Pons (tissue), 1 donor: Measurements from ENCODE around the gene EVA1A.

Experiments used
- DNase-seq: peaks from one replicate; pipeline ENCODE4 v3.0.0-alpha.2; 2016; ENCODE audit warnings: low spot score

Gene EVA1A

DNA sequence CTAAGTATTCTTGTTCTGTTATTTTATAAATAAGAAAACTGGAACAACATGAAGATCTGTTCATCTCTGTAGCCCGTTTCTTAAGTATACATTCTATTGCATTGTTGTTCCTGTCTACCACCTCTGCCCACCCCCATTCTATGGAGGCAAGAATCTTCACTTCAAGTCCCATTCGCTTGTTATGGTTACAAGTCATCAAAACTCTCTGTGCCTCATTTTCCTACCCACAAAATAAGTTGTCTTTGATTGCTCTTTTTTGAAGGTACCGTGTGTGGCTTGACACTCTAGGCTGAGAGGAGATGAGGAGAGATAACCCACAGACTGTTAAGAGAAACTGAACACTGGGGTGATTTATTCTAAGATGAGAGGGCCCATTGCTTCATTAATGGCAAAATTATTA is 2.9 kb upstream of the EVA1A start:
- DNase-seq = no peak

DNA sequence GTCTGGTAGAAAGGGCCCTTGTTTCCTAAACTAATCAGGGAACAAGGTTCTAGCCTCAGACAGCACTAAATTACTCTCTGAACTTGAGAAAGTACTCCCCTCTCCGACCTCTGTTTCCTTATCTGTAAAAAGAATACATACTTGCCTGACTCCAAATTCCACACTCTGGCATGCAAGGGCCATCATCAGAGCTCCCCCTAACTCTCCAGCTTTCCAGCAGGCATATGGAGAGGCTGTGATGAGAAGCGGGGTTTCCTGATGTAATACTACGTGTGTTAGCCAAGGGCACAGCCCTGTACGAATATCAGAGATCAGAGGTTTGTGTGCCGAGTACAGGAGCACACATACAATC is 1.8 kb upstream of the EVA1A start:
- DNase-seq = no peak

DNA sequence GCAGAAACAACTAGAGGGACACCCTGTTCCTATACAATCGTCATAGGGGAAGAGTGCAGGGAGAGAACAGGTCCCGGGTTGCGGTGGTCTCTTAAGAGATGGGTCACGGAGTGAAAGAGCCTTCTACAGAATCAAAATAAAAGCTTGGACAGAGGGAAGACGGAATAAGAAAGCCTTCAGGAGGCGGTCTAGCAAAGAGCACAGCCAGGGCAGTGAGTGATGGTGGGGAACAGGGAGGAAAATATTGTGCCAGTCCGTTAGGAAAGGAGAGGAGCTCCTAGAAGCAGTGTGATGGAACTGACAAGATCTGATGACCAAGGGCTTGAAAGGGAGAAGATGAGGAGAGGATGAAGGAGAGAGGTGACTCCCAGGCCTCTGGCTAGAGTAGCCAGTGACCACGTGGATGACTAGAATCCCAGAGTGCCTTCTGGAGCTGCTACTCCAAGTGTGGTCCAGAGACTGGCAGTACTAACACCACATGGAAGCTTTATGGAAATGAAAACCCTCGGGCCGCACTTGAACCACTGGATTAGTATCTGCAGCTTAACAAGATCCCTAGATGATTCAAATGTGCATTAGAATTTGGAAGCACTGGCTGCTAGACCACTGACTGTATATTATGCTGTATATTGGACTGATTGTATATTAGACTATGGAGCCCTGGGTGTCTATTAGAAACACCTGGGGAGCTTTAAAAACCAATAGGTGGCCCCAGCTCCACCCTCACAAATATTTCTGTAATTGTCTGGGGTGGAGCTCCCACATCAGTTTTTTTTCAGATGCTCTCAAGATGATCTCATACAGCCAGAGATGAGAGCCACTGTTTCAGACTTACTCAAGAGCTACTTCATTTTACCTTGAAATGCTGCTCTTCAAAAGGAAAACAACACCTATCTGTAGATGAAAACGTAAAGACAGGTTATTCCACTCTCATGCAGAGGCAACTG is 1.1 kb upstream of the EVA1A start:
- DNase-seq = no peak

DNA sequence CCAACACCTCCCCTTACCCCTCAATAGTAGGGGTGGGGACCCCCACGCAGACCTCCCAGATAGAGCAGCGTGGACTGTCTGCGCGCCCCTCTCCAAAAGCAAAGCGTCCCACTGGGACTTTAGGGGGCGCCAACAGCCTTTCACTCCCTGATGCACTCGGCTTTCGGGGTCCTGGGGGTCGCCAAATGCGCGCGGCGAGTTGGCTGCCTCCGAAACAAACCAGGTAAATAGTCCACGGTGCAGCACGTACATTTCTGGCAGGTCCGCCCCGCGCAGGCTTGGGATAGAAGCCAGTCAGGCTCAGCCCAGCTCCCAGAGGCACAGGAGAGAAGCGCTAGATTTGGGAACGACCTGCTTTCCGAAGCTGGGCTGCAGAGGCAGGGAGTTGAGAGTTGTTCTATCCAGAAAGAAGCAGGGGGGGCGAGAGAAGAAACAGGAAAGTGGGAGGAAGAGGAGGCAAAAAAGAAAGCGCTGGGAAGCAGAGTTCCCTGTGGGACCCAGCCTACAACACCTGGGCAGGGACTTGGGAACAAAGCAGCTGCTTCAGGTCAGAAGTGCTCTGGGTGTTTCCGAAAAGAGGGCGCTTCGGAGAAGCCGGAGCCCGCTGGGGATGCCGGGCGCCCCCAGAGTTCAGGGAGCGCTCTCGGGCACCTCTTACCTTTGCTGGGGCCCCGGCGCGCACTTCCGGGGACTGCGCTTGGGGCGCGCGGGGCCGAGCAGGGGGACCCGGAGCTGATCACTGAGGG is 544 bp downstream of the EVA1A start:
- no peak for DNase-seq

DNA sequence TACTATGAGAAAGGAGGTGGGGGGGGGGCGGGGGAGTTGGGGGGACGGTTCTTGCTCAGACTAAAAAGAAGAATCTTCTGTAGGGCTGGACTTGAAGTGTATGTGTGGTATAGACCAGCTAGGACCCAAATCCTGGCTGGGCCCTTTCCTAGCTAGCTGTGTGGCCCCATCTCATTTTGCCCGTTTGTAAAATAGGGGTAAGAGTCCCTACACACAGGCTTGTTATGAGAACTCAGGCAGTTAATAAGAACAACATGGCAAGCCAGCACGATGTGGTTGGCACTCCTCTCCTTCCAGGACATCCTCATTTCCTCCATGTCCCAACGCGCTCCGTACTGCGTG is 1.1 kb downstream of the EVA1A start:
- no peak for DNase-seq

DNA sequence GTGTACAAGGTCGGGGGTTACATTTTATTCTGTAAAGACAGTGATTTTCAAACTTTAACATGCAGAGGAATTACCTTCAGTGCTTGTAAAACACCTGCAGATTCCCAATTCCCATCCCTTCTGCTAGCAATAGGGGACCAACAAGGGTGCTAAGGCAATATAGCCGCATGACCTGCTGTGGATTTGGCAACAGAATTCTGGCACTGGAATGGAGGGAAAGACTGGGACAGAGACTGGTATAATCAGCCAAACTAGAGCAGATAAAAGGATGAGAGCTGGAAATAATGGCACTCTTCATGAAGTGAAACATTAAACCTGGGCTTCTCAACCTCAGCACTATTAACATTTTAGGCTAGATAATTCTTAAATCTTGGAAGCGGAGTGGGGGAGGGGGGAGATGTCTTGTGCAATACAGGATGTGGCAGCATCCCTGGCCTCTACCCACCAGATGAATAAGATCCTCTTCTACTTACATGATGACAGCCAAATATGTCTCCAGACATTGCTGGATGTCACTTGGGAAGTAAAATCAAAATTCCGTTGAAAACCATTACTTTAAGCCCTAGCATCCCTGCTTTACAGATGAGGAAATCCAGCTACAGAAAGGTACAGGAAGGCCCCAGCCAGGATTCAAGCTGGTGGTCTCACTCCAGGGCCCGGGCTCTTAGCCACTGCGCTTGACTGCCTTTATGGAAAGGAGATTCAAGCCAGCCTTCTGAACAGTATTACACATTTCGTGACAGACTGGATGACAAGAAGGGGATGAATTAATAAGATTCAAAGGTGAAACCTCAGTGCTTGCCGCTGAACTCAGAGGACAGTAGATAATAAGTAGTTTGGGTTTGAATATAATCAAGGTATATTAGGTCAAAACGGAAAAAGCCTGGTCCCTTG is 1.7 kb downstream of the EVA1A start:
- no peak for DNase-seq

DNA sequence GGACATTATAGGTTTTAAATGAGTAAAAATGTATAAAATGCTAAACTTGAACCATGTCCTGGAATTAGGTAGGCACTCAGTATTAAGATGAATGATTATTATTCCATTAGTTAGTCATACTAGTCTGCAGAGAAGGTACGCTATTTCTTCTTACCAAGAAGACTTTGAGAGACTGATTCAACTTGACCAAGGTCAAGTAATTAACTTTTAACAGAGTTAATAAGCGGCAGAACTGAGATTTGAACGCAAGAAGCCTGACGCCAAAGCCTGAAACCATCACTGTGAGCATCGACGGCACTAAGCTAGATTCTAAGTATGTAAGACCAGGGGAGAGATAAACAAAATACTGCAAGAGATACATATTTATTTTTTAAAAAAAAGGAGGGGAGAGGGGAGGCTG is 2.6 kb downstream of the EVA1A start:
- DNase-seq = no peak

DNA sequence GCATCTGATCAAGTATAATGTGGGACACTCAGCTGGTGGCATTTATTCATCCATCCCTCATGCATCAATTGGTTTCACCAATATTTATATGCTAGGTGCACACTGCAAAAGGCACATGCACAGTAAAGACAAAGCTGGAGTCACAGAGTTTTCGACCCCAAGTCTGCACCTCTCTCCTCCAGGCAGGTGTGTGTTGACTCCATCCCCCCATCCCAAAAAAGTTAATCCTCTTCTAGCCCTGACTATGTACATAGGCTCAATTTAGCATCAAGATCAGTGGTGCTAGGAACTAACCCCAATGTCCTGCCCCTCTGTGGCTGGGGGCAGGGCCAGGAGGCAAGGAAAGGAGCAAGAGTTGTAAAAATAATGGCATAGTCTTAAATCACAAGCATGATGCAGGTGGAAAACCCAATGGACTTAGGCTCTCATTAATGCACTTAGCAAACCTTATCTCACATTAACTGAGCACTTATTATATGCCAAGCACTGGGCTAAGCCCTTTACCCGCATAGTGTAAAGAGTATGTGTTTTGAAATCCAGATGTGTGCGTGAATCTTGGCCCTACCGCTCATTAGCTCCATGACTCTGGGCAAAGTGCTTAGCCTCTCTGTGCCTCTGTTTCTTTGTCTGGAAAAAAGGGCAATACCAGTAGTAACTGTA is 3.1 kb downstream of the EVA1A start:
- DNase-seq = no peak

DNA sequence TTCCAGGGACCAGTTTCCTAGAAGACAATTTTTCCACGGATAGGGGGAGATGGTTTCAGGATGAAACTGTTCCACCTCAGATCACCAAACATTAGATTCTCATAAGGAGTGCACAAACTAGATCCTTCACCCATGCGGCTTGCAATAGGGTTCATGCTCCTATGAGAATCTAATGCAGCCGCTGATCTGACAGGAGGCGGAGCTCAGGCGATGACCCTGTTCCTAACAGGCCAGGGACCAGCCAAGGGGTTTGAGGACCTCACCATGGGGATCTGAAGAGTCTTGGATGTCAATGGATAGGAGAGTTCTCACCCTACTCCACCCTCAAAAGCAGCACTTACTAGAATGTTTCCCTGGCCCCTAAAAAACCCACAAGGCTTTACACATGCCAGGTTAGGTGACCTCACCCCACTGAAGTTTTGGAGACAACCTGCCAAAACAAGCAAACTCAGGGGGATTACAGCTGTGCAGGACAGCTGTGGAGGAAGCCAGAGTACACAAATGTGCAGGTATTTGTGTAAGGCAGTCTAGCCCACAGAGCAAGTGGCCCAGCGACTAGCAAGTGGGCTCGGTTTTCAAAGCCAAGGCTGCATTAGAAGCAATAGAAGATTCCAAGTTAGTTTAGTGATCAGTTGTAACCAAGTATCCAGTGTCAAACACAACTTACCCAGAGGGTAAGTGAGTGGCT is 3.9 kb downstream of the EVA1A start:
- DNase-seq = no peak

DNA sequence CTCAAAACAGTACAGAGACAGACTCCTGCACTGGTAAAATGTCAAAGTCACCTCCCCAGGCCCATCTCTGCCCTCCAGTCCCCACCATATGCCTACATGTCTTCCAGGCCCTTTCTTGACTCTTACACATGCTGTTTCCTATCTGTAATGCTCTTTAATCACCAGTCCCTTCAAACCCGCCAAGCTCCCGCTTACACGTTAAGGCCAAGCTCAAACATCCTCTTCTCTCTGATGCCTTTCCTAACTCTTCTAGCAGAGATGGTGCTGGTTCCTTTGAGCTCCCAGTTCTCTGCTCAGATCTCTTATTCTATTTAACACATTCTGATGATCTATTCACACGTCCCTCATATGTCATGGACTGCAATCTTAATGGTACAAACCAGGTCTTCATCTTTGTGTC is 5.0 kb downstream of the EVA1A start:
- no peak for DNase-seq

DNA sequence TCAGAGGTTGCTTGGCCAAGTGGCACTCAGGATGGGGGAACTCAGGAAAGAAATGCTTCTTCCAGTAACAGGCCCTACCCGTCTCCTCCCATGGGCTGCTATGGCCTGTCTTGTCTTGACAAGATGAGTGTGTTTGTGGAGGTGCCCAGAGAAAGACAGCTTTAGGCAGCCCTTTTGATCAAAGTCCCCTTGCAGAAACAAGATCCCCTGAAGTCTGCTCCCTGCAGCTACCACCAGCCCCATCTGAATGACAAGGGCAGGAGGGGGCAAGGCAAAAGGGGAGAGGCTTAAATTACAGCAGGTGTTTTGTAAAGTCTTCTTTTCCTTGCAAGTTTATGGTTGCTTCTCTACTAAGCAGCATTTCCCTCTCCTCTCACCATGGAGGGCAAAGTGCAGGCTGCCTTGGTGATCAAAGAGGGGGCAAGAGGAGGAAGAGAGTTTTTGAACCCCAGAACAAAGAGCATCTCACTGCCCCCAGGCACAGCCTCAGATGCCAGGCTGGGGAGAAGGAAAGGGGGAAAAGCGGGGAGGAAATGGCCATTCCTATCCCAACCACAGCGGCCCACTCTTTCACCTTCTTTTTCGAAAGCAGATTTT is 6.7 kb downstream of the EVA1A start:
- no peak for DNase-seq

DNA sequence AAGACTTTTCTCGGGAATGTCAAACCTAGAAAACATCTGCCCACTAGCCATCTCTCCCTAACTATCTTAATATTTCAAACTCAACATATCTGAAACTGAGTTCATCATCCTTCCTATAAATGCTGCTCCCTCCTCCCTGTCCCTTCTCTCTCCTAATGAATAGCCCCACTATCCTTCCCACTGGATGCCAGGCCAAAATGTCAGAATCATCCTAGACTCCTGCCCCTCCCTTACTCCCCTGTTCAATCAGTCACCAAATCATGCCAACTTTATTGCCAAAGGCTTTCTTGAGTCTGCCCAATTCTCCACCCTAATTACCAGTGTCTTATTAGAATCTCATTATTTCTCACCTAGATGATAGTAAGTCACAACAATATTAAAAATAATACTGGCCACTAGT is 8.5 kb downstream of the EVA1A start:
- no peak for DNase-seq

DNA sequence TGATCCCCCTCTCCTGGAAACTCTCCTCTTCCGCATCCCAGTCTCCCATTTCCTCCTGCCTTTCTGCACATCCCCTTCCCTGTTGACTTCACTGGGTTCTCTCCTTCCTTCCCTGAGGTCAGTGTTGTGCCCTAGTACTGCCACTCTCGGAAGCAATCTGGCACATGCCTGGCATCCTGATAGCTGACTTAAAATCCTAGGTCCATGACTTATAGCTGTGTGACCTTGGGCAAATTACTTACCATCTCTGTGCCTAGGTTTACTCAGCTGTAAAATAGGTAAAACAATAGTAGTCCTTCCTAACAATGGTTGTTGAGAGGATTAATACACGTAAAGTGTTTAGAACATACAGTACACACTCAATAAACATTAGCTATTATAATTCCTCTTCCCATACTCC is 9.3 kb downstream of the EVA1A start:
- DNase-seq = no peak

DNA sequence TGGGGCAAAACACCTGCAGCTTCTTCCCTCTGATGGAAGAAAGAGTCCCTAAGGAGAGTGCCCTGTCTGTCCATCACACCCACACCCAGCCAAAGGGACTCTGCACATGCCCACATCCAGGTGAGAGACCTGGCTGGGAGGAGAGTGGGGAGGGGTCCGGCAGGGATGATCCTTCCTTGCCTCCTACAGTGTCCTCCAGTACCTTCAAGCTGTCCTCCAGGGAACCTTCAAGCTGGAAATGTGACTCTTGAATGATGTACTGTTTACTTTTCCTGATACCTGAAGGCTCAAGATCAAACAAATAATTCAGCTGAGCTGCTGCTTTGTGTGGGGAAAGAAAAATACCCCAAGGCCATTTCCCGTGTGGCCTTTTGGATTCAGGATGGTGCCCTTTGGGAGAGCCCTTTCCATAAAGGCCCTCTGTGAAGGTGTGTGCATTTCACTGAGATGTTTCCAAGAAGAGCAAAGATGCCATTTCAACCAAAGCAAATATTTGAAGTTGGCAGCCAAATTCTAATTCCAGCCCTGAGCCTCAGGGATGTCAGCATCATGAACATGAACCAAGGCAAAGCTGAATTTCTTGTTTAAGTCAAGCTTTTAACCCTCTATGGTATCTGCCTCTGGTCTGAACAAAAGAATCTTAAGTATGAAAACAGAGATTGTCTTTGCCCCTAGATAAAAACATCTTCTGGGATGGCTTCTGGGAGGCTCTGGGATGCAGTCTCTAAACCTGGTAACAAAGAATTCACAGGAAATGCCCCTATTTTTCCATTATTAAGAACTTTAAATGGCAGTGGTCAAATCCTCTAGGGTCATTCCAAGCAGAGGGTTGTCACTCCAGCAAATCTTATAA is 11.1 kb downstream of the EVA1A start:
- no peak for DNase-seq

DNA sequence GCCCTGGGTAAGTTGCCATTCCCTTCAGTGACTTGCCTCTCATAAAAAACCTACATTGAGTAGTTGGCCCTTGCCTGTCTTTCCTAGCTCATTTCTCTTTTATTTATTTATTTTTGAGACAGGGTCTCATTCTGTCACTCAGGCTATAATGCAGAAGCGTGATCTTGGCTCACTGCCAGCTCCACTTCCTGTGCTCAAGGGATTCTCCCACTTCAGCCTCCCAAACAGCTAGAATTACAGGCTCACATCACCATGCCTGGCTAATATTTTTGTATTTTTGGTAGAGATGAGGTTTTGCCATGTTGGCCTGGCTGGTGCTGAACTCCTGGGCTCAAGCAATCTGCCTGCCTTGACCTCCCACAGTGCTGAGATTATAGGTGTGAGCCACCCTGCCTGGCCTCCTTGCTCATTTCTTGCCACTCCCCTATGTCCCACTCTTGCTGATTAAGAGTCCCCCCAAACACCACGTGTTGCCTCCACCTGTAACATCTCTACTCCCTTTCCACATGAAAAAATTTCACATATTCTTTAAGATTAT is 12.6 kb downstream of the EVA1A start:
- DNase-seq = no peak

DNA sequence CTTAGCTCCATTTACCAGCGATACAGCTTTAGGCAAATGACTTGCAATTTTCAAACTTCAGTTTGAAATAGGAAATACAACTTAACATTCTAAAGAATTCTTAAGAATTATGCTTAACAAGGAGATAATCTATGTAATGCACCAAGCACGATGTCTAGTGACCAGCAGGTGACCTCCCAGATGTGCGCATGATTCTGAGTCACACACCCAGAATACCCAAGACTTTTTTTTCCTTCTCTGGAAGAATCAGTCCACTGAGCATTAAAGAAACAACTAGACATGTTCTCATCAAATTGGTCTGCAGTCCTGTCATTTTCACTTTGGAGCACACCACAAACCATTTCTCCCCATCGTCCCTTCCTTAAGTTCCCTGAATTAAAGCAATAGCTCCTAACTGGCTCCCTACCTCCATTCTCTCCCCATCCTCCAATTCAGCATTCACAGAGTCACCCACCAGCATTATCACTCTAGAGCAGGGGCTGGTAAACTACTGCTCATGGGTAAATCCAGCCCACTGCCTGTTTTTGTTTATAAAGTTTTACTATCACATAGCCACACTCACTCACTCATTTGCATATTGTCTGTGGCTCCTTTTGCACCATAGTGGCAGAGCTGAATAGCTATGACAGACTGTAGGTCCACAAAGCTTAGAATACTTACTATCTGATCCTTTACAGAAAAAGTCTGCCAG is 13.2 kb downstream of the EVA1A start:
- DNase-seq = no peak

DNA sequence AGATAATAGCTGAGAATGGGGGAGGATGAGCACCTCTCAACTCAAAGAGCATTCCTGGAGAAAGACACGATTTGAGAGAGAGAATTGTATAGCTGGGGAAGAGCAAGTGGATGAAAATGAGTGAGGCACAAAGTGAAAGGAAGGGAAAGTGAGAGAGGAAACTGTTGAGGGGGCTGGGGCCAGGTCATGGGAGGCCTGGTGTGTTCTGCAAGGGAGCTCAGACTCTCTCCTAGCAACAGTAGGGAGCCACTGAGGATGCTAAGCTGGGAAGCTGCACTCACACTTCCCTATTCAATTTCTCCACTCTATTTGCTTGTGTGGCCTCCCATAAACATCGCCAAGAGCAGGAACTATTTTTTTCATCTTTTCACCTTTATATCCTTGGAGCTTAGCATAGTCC is 14.8 kb downstream of the EVA1A start:
- no peak for DNase-seq

DNA sequence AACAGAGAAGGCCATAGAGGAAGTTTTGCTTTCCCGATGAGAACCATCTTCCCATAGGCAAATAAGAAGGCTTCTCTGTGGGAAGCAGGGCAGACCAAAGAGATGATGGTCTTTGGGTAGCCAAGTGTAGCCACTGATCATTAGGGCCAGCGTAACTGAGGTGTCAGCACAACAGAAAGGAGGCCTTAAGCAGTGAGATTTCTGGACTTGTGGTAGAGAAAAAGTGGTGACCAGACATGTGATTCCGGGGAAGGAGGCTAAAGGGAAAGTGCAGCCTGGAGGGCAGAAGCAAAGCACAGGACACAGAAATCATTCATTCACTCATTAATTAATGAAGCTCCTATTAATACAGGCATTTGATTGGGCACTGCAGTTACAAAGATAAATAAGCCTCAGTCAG is 15.4 kb downstream of the EVA1A start:
- no peak for DNase-seq

DNA sequence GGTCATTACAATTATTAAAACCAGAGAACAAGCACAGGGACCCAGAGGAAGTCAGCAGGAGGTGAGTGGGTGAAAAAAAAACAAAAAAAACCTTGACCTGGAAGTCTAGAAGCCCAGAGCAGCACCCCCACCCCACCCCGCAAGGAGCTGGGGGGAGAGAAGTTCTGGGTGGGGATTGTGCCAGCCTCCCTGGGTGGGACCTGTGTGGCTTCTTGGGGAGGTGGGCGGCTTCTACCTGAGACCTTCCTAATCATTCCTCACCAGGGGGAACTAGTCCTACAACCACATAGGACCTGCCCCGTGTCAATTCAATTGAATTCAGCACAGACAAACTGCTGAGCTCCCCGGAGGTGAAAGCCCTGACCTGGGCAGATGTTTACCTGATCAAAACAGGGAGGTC is 17.3 kb downstream of the EVA1A start:
- DNase-seq = no peak
